Left lung (tissue), 10 donors: ENCODE results near the gene INAVA. TPM values are rescaled to one million over a fixed set of nuclear protein-coding genes. Genes with fewer than 3 reads are reported as not detected.
A peak's percentile ranks its signal among the peaks of the same experiment; 100 is the strongest.
"Not testable (repeated sequence)": the region's sequence is repeated elsewhere in the genome, so short reads cannot be mapped to it uniquely, and the experiment has no call there.

ENCODE experiments used
- ATAC-seq: fragments of 200-7000 bp; cut with Tn5 transposase; one replicate; pipeline ENCODE4 v1.9.1; 2020; ENCODE audit warnings: moderate library complexity
- DNase-seq, 4 donors: peaks; one replicate each; pipeline ENCODE4 v3.0.0-alpha.2; 2013 to 2020
- H3K27ac ChIP-seq, 2 donors: fragments of 200-600 bp; sonication (generic) in 1 of 2; one replicate each; pipeline versions ENCODE4 v1.5.0 to v1.8.0; 2020 to 2021
- H3K27me3 ChIP-seq, 2 donors: fragments of 200-600 bp; sonication (generic) in 1 of 2; one replicate each; pipeline versions ENCODE4 v1.5.0 to v1.8.0; 2020 to 2021
- H3K36me3 ChIP-seq, 2 donors: fragments of 200-600 bp; sonication (generic) in 1 of 2; one replicate each; pipeline versions ENCODE4 v1.5.0 to v1.8.0; 2020 to 2021
- H3K4me1 ChIP-seq, 2 donors: fragments of 200-600 bp; one replicate each; pipeline ENCODE4 v1.8.0; 2021
- H3K4me3 ChIP-seq, 2 donors: fragments of 200-600 bp; sonication (generic) in 1 of 2; one replicate each; pipeline versions ENCODE4 v1.5.0 to v1.8.0; 2020 to 2021; ENCODE audit warnings: mild to moderate bottlenecking in 1 of 2
- H3K9me3 ChIP-seq, 2 donors: fragments of 200-600 bp; sonication (generic) in 1 of 2; one replicate each; pipeline versions ENCODE4 v1.5.0 to v1.8.0; 2020 to 2021
- intact Hi-C, 2 donors: fragments of 100-400 bp; cut with DNase I; formaldehyde crosslinking; loops; one replicate each; pipeline versions ENCODE4 v1.11.2 to v1.14.2; 2022
- polyA plus RNA-seq, 6 donors: library from polyadenylated mRNA; unstranded; fragments of 120-200 nt; gene quantifications; one replicate each; pipeline ENCODE4 v1.2.1, GENCODE V29; 2013; ENCODE audit not compliant: insufficient read length in 6 of 6
- total RNA-seq, 2 donors: library from RNA; stranded (reverse); fragmentation: NEBNext Ultra II Directional; extraction: Animal tissue kit (Norgen Biotek cat#: 25700); gene quantifications; one replicate each; pipeline ENCODE4 v1.2.1, GENCODE V29; 2021
- TF ChIP-seq, protein P1 (sequence below), 2 donors: fragments of 200-600 bp; sonication (generic) in 1 of 2; IDR thresholded peaks; one replicate each; pipeline versions ENCODE4 v1.5.0 to v1.8.0; 2021; ENCODE audit warnings: antibody characterized with exemption in 2 of 2
- donor health status: DM: no; HTN: yes; CAD: no.
- donor health status: DM: no; HTN: no; CAD: no.

INAVA gene
- total and polyA plus RNA-seq, 8 donors = 5.5 to 25.5 (median 23.1) TPM

DNA sequence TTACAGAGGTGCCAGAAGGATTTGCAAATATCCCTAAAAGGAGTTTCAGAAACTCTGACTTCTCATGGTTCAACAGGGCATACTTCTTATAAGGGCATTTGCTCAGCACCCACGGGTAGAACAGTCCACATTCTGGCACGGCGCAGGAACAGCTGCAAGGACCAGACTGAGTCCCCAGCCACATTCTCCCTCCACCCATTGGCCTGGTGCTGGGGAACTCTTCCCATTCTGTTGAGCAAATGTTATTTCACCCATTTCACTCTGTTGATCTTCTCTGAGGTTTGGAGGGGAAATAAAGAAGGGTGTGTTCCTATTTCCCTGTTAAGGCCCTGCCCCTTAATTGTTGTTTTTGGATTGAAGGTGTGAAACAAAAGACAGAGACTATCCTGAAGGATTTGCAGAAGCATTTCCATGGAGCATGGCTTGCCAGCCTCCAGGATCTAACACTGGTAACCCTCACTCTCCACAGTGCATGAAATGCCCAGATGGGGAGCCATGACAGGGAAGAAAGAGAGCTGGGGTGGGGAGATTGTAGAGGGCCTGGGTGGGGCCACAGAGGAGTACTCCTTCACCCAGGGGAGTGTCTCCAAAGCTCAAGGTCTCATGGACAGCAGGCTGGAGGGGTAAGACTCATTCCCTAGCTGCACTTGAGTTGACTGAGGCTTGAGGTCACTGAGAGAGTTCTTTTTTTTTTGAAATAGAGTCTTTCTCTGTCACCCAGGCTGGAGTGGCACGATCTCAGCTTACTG lies 35.0 kb downstream of the INAVA start:
- Histone ChIP-seq H3K4me3 (no peak overlapping the region), H3K27ac (no peak overlapping the region), H3K4me1 (no peaks in the 10 kb centered on the region), H3K9me3 (no peaks in the 10 kb centered on the region), H3K36me3 (no peaks in the 10 kb centered on the region), H3K27me3 (no peaks in the 10 kb centered on the region)
- intact Hi-C loops = no loop called here
- TF ChIP-seq, protein P1, sequence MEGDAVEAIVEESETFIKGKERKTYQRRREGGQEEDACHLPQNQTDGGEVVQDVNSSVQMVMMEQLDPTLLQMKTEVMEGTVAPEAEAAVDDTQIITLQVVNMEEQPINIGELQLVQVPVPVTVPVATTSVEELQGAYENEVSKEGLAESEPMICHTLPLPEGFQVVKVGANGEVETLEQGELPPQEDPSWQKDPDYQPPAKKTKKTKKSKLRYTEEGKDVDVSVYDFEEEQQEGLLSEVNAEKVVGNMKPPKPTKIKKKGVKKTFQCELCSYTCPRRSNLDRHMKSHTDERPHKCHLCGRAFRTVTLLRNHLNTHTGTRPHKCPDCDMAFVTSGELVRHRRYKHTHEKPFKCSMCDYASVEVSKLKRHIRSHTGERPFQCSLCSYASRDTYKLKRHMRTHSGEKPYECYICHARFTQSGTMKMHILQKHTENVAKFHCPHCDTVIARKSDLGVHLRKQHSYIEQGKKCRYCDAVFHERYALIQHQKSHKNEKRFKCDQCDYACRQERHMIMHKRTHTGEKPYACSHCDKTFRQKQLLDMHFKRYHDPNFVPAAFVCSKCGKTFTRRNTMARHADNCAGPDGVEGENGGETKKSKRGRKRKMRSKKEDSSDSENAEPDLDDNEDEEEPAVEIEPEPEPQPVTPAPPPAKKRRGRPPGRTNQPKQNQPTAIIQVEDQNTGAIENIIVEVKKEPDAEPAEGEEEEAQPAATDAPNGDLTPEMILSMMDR (IDR thresholded peaks at IDR 0.05) = no peak
- DNase-seq (no peak), ATAC-seq (no peak)

DNA sequence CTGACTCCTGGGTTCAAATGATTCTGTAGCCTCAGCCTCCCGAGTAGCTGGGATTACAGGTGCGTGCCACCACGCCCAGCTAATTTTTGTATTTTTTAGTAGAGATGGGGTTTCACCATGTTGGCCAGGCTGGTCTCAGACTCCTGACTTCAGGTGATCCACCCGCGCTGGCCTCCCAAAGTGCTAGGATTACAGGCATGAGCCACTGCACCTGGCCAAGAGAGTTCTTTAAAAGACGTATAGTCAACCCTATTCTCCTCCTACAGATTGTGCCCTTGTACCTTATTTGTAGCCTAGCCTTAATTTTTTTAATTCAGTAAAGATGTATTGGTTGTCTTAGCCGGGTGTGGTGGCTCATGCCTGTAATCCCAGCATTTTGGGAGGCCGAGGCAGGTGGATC lies 35.6 kb downstream of the INAVA start:
- H3K27me3 ChIP-seq, H3K4me3 ChIP-seq, H3K9me3 ChIP-seq, H3K27ac ChIP-seq, H3K36me3 ChIP-seq, H3K4me1 ChIP-seq, DNase-seq, intact Hi-C loops, ATAC-seq: not testable (repeated sequence)

DNA sequence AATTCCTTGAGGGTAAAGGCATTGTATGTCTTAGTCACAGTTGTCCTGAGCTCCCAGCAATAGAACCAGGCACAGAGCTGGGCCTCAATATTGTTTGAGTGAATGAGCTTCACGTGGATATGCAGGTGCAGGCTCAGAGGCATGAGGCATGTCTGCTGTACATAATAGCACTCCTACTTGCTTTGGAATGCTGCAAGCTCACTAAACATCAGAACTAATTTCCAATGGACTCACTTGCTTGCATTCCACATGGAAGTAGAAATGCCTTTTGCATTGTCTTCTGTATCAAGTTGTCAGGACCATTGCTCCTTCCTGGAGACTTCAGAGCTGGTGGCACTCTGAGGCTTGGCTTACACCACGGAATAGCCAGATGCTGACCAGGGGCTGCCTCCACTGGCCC lies 37.1 kb downstream of the INAVA start:
- H3K4me3 ChIP-seq = no peak overlapping the region
- H3K27ac ChIP-seq = no peak overlapping the region
- DNase-seq = no peak
- H3K27me3 ChIP-seq = no peaks in the 10 kb centered on the region
- H3K4me1 ChIP-seq = no peaks in the 10 kb centered on the region
- intact Hi-C loops = no loop called here
- TF ChIP-seq, protein P1 (IDR thresholded peaks at IDR 0.05) = no peak
- ATAC-seq = no peak
- no peaks in the 10 kb centered on the region for H3K36me3 ChIP-seq
- H3K9me3 ChIP-seq = no peaks in the 10 kb centered on the region

DNA sequence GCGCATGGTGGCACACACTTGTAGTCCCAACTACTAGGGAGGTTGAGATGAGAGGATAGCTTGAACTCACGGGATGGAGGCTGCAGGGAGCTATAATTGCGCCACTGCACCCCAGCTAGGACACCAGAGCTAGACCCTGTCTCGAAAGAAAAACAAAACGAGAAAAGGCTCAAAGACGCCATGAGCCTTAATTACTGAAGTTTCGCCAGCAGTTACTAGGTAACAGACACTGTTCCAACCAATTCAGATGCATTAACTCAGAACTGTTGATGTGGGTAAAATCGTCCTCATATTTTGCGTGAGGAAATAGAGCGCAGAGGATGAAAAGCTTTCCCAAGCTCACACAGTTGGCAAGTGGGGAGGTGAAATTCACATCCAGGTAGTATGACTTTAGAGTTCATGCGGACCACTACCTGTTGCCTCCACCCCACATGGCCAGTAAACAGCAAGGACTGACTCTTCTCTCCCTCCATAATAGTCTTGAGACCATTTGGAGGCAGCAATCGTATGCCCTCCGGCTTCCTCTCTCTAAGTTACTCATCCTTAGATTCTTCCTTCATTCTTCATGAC lies 40.1 kb downstream of the INAVA start:
- intact Hi-C loops = no loop called here

DNA sequence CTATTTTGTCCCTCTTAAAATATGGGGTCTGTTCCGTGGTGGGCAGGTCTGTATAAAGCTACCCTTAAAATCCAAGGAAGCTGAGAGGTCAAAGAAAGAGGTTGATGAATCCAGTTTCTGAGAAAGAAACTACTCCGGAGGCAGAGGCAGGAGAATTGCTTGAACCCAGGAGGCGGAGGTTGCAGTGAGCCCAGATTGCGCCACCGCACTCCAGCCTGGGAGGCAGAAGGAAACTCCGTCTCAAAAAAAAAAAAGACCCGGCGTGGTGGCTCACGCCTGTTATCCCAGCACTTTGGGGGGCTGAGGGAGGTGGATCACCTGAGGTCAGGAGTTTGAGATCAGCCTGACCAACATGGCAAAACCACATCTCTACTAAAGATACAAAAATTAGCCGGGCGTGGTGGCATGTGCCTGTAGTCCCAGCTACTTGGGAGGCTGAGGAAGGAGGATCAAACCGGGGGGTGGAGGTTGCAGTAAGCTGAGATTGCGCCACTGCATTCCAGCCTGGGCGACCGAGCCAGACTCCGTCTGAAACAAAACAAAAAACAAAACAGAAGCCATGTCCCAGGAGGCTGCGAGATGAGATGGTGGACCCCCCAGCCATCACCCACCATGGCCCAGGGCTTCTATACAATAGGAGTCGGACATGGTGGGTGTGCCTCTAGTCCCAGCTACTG lies 40.7 kb downstream of the INAVA start:
- H3K36me3 ChIP-seq, DNase-seq, H3K27ac ChIP-seq, H3K4me3 ChIP-seq, intact Hi-C loops, H3K9me3 ChIP-seq, H3K4me1 ChIP-seq, ATAC-seq, H3K27me3 ChIP-seq: not testable (repeated sequence)

More for the DNA sequence above, 40.1 kb downstream of the INAVA start:
- TF ChIP-seq, protein P1 (IDR thresholded peaks at IDR 0.05) = no peak
- H3K9me3 ChIP-seq = no peaks in the 10 kb centered on the region
- DNase-seq (no peak), ATAC-seq (no peak)
- no peak overlapping the region for H3K27ac ChIP-seq
- no peaks in the 10 kb centered on the region for H3K27me3 ChIP-seq
- no peak overlapping the region for H3K4me3 ChIP-seq
- no peaks in the 10 kb centered on the region for H3K36me3 ChIP-seq
- H3K4me1 ChIP-seq = peaks cover 0 to 3% of the 10 kb centered on the region in 2 donors

DNA sequence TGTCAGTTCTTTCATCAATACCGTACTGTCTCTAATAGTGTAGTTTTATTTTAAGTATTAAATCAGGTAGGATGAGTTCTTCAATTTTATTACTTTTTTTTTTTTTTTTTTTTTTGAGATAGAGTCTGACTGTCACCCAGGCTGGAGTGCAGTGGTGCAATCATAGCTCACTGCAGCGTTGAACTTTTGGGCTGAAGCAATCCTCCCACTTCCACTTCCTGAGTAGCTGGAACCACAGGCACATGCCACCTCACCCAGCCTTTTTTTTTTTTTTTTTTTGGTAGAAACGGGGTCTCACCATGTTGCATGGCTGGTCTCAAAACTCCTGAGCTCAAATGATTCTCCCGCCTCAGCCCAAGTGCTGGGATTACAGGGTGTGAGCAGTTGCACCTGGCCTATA lies 44.3 kb downstream of the INAVA start:
- peak in 1 of 4 donors; percentile 56 for DNase-seq
- Histone ChIP-seq H3K27ac (no peak overlapping the region), H3K36me3 (no peaks in the 10 kb centered on the region), H3K4me1 (peaks cover 0 to 3% of the 10 kb centered on the region in 2 donors), H3K9me3 (peaks cover 0 to 13% of the 10 kb centered on the region in 2 donors), H3K27me3 (no peaks in the 10 kb centered on the region), H3K4me3 (no peak overlapping the region)
- TF ChIP-seq, protein P1 (IDR thresholded peaks at IDR 0.05) = no peak
- peak; percentile 56 for ATAC-seq
- intact Hi-C loops = no loop called here
